Smooth muscle cell of the brain vasculature (primary cell): Measurements from ENCODE around the gene STRIP1.

Experiments
- DNase-seq: peaks from one replicate; pipeline ENCODE4 v3.0.0-alpha.2; 2012; ENCODE audit warnings: low read depth, low spot score

Gene STRIP1

GRCh38 chr1:110049801-110050601, 15.6 kb downstream of the STRIP1 start:
- no peak for DNase-seq

- no peak for DNase-seq
These were observed 16.3 kb downstream of the STRIP1 start for GRCh38 chr1:110050602-110051261.

- no peak for DNase-seq
These were observed 16.8 kb downstream of the STRIP1 start for GRCh38 chr1:110051262-110051648.

GRCh38 chr1:110053552-110054428, 19.4 kb downstream of the STRIP1 start:
- DNase-seq: no peak

- DNase-seq: no peak
These were observed 21.3 kb downstream of the STRIP1 start for GRCh38 chr1:110055493-110056284.

- DNase-seq: no peak
These were observed 21.9 kb downstream of the STRIP1 start for GRCh38 chr1:110056285-110056683.

- DNase-seq: no peak
These were observed 22.4 kb downstream of the STRIP1 start for GRCh38 chr1:110056776-110057175.

- DNase-seq: no peak
These were observed 23.6 kb downstream of the STRIP1 start for GRCh38 chr1:110057963-110058518.

- DNase-seq: no peak
These were observed 24.2 kb downstream of the STRIP1 start for GRCh38 chr1:110058591-110058990.

- no peak for DNase-seq
These were observed 24.9 kb downstream of the STRIP1 start for GRCh38 chr1:110059133-110059863.

GRCh38 chr1:110060034-110060661, 25.7 kb downstream of the STRIP1 start:
- DNase-seq: no peak

- DNase-seq: no peak
These were observed 26.2 kb downstream of the STRIP1 start for GRCh38 chr1:110060662-110061060.

- DNase-seq: no peak
These were observed 26.9 kb downstream of the STRIP1 start for GRCh38 chr1:110061341-110061740.

- DNase-seq: no peak
These were observed 28.2 kb downstream of the STRIP1 start for GRCh38 chr1:110062612-110063011.

GRCh38 chr1:110063781-110064180, 29.4 kb downstream of the STRIP1 start:
- no peak for DNase-seq

- DNase-seq: no peak
These were observed 30.3 kb downstream of the STRIP1 start for GRCh38 chr1:110064576-110065337.

GRCh38 chr1:110065841-110066240, 31.4 kb downstream of the STRIP1 start:
- DNase-seq: no peak

- no peak for DNase-seq
These were observed 33.1 kb downstream of the STRIP1 start for GRCh38 chr1:110067479-110067892.
